Middle frontal gyrus (tissue), 1 donor: Measurements from ENCODE around the gene SPATA24.
"Not testable (repeated sequence)": the region's sequence is repeated elsewhere in the genome, so short reads cannot be mapped to it uniquely, and the experiment has no call there.

ENCODE experiments used
- DNase-seq: peaks from one replicate; pipeline ENCODE4 v3.0.0-alpha.2; 2015; ENCODE audit warnings: low spot score; ENCODE audit errors: extremely low spot score

The SPATA24 gene

DNA sequence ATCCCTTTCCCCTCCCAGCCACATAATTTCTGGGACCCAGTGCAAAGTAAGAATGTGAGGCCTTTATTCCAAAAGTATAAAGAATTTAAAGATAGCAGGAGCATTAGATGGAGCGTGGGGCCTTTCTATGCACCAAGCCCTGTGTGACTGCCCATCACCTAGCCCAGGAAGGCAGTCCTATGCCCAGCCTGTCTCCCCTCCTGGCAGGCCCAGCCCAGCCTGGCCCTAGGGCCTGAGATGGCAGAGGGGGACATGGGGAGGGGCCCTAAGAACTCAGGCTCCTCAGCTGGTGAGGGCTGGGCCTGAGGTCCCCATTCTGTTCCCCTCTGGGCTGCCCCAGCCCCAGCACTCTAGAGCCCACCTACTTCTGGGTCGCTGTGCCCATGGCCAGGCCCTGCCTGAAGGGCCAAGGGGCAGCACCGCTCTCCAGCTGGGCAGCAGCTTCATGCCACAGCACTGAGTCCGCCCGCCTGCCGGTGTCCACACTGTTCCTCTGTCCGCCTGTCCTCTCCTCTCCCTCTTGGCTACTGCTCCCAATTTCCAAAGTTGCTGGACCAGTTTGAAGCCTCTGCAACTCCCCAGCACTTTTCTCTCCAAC is 19.8 kb downstream of the SPATA24 start:
- no peak for DNase-seq

DNA sequence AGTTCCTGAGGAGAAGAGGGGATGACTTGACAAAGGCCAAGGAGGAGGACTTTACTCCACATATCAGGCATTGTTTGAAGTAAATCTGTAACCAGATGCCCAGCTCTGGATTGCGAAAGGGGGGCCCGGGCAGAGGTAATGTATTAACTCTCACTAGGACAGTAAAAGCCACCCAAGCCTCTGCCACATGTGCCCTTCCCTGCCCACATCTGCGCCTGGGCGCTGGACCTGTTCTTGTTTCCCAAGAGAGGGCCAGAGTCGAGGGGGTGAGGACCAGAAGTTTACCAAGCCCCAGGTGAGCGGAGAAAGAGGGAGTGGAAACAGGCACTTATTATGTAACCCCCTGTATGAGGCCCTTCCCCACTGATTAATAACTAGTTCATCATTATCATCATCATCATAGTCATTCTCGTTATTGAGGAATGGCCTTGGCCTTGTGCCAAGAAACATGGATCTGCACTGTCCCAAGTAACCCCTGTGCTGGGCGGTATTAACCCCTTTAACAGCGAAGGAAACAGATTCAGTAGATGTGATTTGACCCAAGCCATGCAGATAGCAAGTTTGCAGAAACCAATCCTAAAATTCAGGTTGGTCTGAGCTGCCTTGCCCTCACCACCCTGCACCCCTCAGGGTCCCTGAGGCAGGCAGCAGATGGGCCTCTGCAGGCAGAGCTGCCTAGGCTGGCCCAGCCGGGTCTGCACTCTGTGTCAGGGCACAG is 20.5 kb downstream of the SPATA24 start, which contains the start of gene SLC23A1:
SLC23A1 (minus strand) TSS at position 23 of the 718 bp plus-strand sequence. CDS start 44 bp downstream, outside the sequence.
- DNase-seq: no peak

GRCh38 chr5:139382807-139383206 is 21.1 kb downstream of the SPATA24 start:
- no peak for DNase-seq

DNA sequence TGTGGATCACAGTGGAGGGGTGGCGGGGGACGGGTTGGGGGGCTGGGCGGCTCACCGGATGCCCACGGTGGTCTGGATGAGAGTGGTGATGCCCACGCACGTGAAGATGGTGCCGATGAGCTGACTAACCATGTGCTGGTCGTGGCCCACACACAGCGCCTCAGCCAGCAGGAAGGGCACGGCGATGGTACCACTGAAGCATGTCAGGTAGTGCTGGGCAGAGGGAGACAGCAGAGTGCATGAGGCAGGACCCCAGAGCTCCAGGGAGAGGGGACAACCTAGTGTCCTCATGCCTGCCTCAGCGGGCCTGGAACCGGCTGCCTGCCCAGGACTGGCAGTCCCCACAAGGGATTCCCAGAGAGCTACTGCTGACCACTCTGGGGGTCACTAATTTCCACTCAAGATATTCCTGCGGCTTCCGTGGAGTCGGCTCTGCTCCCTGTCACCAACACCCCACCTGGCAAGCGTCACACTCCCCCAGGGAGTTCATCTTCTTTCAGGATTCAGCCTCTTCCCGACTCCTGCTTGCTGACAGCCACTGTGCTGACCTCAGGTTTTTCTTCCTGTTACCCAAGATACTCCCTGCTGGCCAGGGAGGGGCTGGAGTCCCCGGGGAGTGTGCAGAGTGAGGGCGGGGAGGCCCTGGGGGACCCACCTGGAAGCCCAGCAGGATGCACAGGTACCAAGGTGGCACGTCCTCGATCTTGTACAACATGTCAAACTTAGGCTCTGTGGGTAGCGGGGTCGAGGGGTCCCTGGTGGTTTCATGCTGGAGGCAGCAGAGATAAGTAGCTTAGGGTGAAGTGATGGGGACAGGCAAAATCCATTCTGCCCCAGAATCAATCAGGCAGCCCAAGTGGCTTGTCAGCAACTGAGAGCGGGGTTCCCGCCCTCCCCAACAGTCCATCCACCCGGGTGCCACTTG is 21.8 kb downstream of the SPATA24 start:
- no peak for DNase-seq

- DNase-seq: no peak
These were observed 24.1 kb downstream of the SPATA24 start for GRCh38 chr5:139379626-139380449.

DNA sequence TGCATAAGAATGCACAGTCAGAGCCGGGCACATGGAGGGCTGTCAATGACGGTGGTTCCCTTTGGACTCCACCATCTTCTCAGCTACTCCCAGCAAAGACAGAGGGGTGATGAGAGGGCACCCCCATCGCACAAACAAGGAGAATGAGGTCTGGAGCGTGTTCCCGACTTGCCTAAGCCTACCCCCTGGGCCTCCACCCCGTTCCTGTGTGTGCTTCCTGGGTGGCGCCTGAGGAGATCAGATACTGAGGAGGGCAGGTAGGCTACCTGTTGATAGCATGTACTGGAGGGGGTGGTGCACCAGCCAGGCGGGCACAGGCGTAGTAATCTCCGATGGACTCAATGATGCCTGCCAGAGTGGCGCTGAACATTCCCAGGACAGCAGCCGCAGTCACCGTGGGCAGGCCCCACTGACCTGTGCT is 24.9 kb downstream of the SPATA24 start:
- no peak for DNase-seq

GRCh38 chr5:139378101-139378825 is 25.6 kb downstream of the SPATA24 start:
- DNase-seq: no peak

GRCh38 chr5:139377226-139377625 is 26.7 kb downstream of the SPATA24 start:
- DNase-seq: no peak

DNA sequence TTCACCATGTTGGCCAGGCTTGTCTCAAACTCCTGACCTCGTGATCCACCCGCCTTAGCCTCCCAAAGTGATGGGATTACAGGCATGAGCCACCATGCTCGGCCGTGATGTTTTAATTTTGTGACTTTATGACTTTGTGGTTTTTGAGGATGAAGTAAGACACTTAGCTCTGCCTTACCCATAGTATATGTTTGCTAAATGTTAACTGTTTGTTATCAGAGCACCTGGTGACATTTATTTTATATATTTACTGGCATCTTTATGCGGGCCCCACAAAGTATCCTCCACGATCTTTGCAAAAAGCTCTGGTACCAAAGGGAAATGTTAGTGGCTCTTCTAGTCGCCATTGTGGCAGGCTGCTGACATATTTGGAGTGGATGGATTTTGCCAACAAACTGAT is 27.5 kb downstream of the SPATA24 start:
- no peak for DNase-seq

- no peak for DNase-seq
These were observed 29.0 kb downstream of the SPATA24 start for GRCh38 chr5:139374909-139375308.

DNA sequence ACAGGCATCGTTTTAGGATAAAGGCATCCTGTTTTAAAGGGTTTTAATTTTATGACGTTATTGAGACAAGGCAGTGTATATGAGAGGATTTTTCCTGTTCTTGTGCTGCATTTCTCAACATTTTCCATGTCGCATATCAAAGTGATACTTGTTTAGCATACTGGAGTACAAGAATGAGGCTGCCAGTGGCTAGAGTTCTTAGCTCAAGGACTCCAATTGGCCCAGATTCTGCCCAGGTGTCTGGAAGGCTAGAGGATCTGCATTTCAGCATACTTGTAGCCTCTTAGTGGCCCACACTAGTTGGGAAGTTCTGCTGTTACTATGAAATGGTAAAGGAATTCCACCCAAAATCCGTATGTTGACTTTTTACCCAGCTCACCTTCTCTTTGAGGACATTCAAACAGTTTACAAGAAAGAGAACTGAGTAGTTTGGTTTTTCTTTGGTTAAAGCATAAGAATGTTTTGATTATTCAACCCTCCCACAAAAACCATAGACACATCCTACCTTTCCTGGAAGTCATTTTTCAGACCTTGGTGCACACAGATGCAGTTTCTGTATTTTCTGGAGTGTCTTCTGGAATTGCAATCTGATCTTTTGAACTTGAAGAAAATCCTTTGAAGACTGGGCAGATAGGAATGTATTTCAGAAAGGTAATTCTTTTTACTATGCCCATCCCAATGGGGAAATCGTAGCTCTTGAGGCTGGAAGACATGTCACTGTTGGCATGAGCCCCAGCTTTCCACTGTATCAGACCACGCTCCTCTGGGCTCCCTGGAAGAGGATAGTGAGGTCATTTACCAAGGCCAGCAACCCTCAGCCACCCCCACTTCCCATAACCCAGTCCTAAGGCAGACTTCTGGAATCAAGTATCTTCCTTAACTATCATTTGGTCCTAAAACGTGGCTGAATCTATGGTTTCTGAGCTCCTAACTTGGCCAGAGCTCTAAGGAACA is 32.1 kb downstream of the SPATA24 start:
- DNase-seq: no peak

- DNase-seq: no peak
These were observed 34.7 kb downstream of the SPATA24 start for GRCh38 chr5:139369181-139369580.

DNA sequence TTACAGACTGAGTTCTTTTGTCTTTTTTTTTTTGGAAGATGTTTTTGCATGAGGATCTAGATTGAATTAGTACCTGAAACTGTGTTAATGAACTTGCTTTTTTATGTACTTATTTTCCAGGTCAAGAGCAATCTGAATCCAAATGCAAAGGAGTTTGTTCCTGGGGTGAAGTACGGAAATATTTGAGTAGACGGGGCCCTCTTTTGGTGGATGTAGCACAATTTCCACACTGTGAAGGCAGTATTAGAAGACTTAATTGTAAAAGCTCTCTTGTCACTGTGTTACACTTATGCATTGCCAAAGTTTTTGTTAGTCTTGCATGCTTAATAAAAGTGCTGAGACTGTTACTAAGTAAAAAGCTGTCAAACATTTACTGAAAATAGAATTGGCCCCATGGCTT is 35.3 kb downstream of the SPATA24 start:
- no peak for DNase-seq

DNA sequence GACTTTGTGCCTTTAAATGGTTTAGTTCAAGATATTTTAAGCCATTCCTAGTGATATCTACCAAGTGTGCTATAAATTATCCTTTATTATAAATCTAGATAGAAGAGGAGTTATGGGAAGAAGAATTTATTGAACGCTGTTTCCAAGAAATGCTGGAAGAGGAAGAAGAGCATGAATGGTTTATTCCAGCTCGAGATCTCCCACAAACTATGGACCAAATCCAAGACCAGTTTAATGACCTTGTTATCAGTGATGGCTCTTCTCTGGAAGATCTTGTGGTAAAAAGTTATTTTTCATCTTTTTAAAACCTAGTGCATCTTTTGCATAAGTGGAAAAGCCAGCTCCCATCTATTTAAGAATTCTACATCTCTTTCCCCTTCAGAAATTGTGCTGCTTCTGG is 39.4 kb downstream of the SPATA24 start:
- DNase-seq: no peak

- DNase-seq: no peak
These were observed 40.0 kb downstream of the SPATA24 start for GRCh38 chr5:139363937-139364336.

DNA sequence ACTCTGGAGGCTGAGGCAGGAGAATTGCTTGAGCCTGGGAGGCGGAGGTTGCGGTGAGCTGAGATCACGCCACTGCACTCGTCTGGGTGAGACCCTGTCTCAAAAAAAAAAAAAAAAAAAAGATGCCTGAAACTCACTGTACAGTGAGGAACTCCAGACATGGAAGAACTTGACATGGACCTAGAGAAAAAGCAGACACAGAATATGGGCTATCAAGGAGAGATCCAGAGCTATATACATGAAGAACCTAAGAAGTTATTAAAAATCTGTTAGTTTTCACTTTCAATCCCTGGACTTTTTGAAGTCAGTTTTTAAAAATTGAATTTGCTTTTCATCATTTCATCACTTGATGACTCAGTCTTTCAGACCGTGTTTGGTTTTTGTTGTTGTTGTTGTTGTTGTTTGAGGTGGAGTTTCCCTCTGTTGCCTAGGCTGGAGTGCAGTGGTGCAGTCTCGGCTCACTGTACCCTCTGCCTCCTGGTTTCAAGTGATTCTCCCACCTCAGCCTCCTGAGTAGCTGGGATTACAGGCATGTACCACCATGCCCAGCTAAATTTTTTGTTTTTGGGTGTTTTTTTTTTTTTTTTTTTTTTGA is 42.0 kb downstream of the SPATA24 start:
- no peak for DNase-seq

- no peak for DNase-seq
These were observed 43.5 kb downstream of the SPATA24 start for GRCh38 chr5:139360384-139360783.

GRCh38 chr5:139358064-139358463 is 45.8 kb downstream of the SPATA24 start:
- DNase-seq: no peak

DNA sequence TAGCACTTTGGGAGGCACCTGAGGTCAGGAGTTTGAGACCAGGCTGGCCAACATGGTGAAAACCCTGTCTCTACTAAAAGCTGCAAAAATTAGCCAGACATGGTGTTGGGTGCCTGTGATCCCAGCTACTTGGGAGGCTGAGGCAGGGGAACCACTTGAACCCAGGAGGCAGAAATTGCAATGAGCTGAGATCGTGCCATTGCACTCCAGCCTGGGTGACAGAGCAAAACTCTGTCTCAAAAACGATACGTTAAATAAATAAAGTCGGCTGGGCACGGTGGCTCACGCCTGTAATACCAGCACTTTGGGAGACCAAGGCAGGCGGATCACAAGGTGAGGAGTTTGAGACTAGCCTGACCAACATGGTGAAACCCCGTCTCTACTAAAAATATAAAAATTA is 48.0 kb downstream of the SPATA24 start:
- not testable (repeated sequence) for DNase-seq
